GM12878 (cell line): Measurements from ENCODE around the gene NGFR. TPM values are rescaled to one million over a fixed set of nuclear protein-coding genes. Genes with fewer than 3 reads are reported as not detected.

Experiments used
- ATAC-seq: fragments of 200-7000 bp; cut with Tn5 transposase; 3 replicates; pipeline ENCODE4 v1.9.1; 2020; ENCODE audit warnings: mild to moderate bottlenecking, moderate library complexity
- BruUV-seq: library from RNA; stranded (reverse); fragments of 400-500 nt; replicated peaks from 2 replicates; lab custom pipeline; 2021; lab: Mats Ljungman, UMichigan
- CTCF ChIA-PET: fragments of 300-600 bp; sonication (Branson Sonifier 250); formaldehyde crosslinking; extraction: SDS; loops from one replicate; lab custom pipeline; 2021; ENCODE audit warnings: inconsistent platforms; lab: Yijun Ruan, JAX
- POLR2A ChIA-PET: fragments of 350-600 bp; formaldehyde crosslinking; extraction: SDS; loops from one replicate; lab custom pipeline; 2021; ENCODE audit warnings: inconsistent platforms; lab: Charles Lee
- RAD21 ChIA-PET: fragments of 300-600 bp; sonication (Branson Sonifier 250); formaldehyde crosslinking; loops from one replicate; lab custom pipeline; 2023; ENCODE audit warnings: antibody characterized with exemption; ENCODE audit not compliant: unreplicated experiment; lab: Charles Lee
- SMC1A ChIA-PET: fragments of 300-600 bp; sonication (Branson Sonifier 250); formaldehyde crosslinking; loops from one replicate; lab custom pipeline; 2023; ENCODE audit not compliant: unreplicated experiment, uncharacterized antibody; lab: Charles Lee
- DNase-seq: peaks from one replicate; pipeline ENCODE4 v3.0.0-alpha.2; 2011; ENCODE audit warnings: low read depth, low spot score
- FAIRE-seq: peaks from 3 replicates; lab custom pipeline; 2011; peaks lifted over from hg19 to GRCh38; lab: Jason Lieb, UNC
- H2AFZ ChIP-seq: 2 replicates; pipeline ENCODE4 v1.6.0; 2011; ENCODE audit warnings: low read depth, low read length, control low read depth; ENCODE audit not compliant: control insufficient read depth
- H3K27ac ChIP-seq: 2 replicates; pipeline ENCODE4 v1.5.1; 2011; ENCODE audit warnings: control low read depth; ENCODE audit not compliant: control insufficient read depth, insufficient read depth
- H3K27me3 ChIP-seq, 2 experiments: replicated peaks in 1 of 2; 2 replicates each; pipeline versions ENCODE4 v1.6.0 to v1.6.1; 2011; ENCODE audit warnings: low read length in 1 of 2; ENCODE audit not compliant: control insufficient read depth in 2 of 2, insufficient read depth in 2 of 2
- H3K36me3 ChIP-seq, 2 experiments: 2 replicates each; pipeline ENCODE4 v1.5.1; 2011; ENCODE audit warnings: low read length in 1 of 2; ENCODE audit not compliant: control insufficient read depth in 2 of 2, insufficient read depth in 2 of 2
- H3K4me1 ChIP-seq: 2 replicates; pipeline ENCODE4 v1.6.1; 2011; ENCODE audit warnings: mild to moderate bottlenecking, low read length, moderate library complexity, mixed read lengths; ENCODE audit not compliant: control insufficient read depth, insufficient read depth
- H3K4me2 ChIP-seq: 2 replicates; pipeline ENCODE4 v1.6.0; 2011; ENCODE audit warnings: control low read depth; ENCODE audit not compliant: control insufficient read depth, insufficient read depth
- H3K4me3 ChIP-seq: fragments of 200-600 bp; sonication (generic); 2 replicates; pipeline ENCODE4 v1.5.1; 2016
- H3K79me2 ChIP-seq: 2 replicates; pipeline ENCODE4 v1.6.0; 2011; ENCODE audit warnings: low read length; ENCODE audit not compliant: control insufficient read depth, insufficient read depth
- H3K9ac ChIP-seq: 2 replicates; pipeline ENCODE4 v1.8.0; 2011; ENCODE audit warnings: low read length, control low read depth, mixed read lengths; ENCODE audit not compliant: control insufficient read depth, insufficient read depth
- H3K9me3 ChIP-seq: replicated peaks from 3 replicates; pipeline ENCODE4 v1.5.1; 2011; ENCODE audit warnings: mild to moderate bottlenecking, low read length; ENCODE audit not compliant: control insufficient read depth, insufficient read depth
- H4K20me1 ChIP-seq: 2 replicates; pipeline ENCODE4 v1.6.0; 2011; ENCODE audit not compliant: control insufficient read depth, insufficient read depth
- HDAC6 ChIP-seq: fragments of 200-600 bp; sonication (generic); IDR thresholded peaks from one replicate; pipeline ENCODE4 v1.8.0; 2017; ENCODE audit warnings: antibody characterized with exemption; ENCODE audit not compliant: unreplicated experiment
- MEF2B ChIP-seq: fragments of 450-650 bp; IDR thresholded peaks from 2 replicates; pipeline ENCODE4 v1.6.1; 2018; ENCODE audit warnings: mild to moderate bottlenecking, moderate library complexity; ENCODE audit not compliant: partially characterized antibody, poor library complexity, severe bottlenecking
- NR2C1 ChIP-seq: fragments of 450-650 bp; IDR thresholded peaks from 2 replicates; pipeline ENCODE4 v1.6.1; 2017; ENCODE audit warnings: antibody characterized with exemption, mild to moderate bottlenecking, moderate library complexity
- SRF ChIP-seq, 2 experiments: IDR thresholded peaks; 2 replicates each; pipeline ENCODE4 v1.6.1; 2011; ENCODE audit warnings: low read depth in 2 of 2, low read length in 2 of 2, mild to moderate bottlenecking in 1 of 2, moderate library complexity in 1 of 2
- TCF12 ChIP-seq: IDR thresholded peaks from 2 replicates; pipeline ENCODE4 v1.6.1; 2011; ENCODE audit warnings: low read depth, mild to moderate bottlenecking, low read length
- WGBS: methylation state at CpG from one replicate; pipeline ENCODE4 v1.1.6; 2016; ENCODE audit warnings: low lambda C conversion rate; ENCODE audit not compliant: insufficient replicate concordance, insufficient coverage; ENCODE audit errors: missing lambda C conversion rate; 5-methylcytosine and 5-hydroxymethylcytosine counted together
- in situ Hi-C: fragments of 300-500 bp; cut with MboI; formaldehyde crosslinking; loops from 9 replicates; pipeline ENCODE4 v1.14.3; 2018; ENCODE audit warnings: mixed read lengths
- intact Hi-C: fragments of 100-400 bp; cut with micrococcal nuclease; formaldehyde crosslinking; loops from one replicate; pipeline ENCODE4 v1.14.2; 2022; ENCODE audit not compliant: unreplicated experiment
- polyA plus RNA-seq, 11 experiments: library from polyadenylated mRNA; depleted of rRNA in 4 of 11; unstranded in 6 of 11; stranded (reverse) in 5 of 11; fragments of >200 nt; fragmentation: Nextera tagmentation in 4 of 11; fragmentation: Illumina TruSeq in 1 of 11; extraction: Ambion mirVana in 4 of 11; extraction: Trizol in 1 of 11; gene quantifications; 1 replicate in 1 of 11; 2 replicates in 10 of 11; pipeline versions ENCODE4 v1.2.1 to v1.2.3, GENCODE V29; 2011 to 2016; ENCODE audit warnings: inconsistent platforms in 2 of 11, missing spikeins in 2 of 11, low read depth in 1 of 11
- total RNA-seq, 4 experiments: library from RNA; depleted of rRNA in 3 of 4; stranded (reverse); fragments of >200 nt in 3 of 4; fragmentation: Illumina TruSeq in 1 of 4; extraction: Trizol in 1 of 4; gene quantifications; 2 replicates each; pipeline versions ENCODE4 v1.2.1 to v1.2.3, GENCODE V29; 2013 to 2021
- TF ChIP-seq, protein P1 (sequence below): IDR thresholded peaks from 2 replicates; pipeline ENCODE4 v1.6.1; 2011; ENCODE audit warnings: low read depth, mild to moderate bottlenecking, low read length, moderate library complexity, borderline replicate concordance; ENCODE audit errors: extremely low read depth
- TF ChIP-seq, protein P2 (sequence below): fragments of 450-650 bp; IDR thresholded peaks from 2 replicates; pipeline ENCODE4 v1.6.1; 2016; ENCODE audit warnings: mild to moderate bottlenecking

NGFR gene
- total and polyA plus RNA-seq, 10 of the 15 experiments (the other 5 are each of a cell fraction or from before 2014, with no cell fraction given) = 0.05 to 0.28 (median 0.08) TPM; not detected in 1

GRCh38 chr17:49488612-49489011 lies 6.5 kb upstream of the NGFR start:
- ChIA-PET SMC1A (no interaction called here), POLR2A (no interaction called here), RAD21 (no interaction called here), CTCF (interaction anchor here (1.4 kb wide), 2 partner anchors 68 to 69 kb away, joined by 4 read pairs; no protein-coding TSS in a partner anchor)
- WGBS = 7% methylated on average over 8 of the region's 8 CpGs
- Histone ChIP-seq H3K36me3 (no peaks in the 10 kb centered on the region), H2AFZ (no peak overlapping the region), H3K9ac (no peak overlapping the region), H3K79me2 (no peaks in the 10 kb centered on the region), H3K9me3 (no peaks in the 10 kb centered on the region), H3K4me3 (no peak overlapping the region), H3K4me1 (peaks cover 7% of the 10 kb centered on the region; the same call in 1 of the 2 replicates), H3K27me3 (peaks cover 5 to 11% of the 10 kb centered on the region in 2 experiments; a peak in 3 of 4 replicates), H3K27ac (no peak overlapping the region), H4K20me1 (no peaks in the 10 kb centered on the region), H3K4me2 (no peak overlapping the region)
- no TSS peak for BruUV-seq
- TF ChIP-seq SRF (IDR thresholded peaks at IDR 0.05; ENCODE audit: low read depth in 2 of 2, low read length in 2 of 2) (no peak), NR2C1 (no peak), MEF2B (no peak), TCF12 (no peak), HDAC6 (no peak)
- TF ChIP-seq, protein P1, sequence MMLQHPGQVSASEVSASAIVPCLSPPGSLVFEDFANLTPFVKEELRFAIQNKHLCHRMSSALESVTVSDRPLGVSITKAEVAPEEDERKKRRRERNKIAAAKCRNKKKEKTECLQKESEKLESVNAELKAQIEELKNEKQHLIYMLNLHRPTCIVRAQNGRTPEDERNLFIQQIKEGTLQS = no peak
- in situ Hi-C loops = no loop called here
- DNase-seq (no peak), ATAC-seq (no peak), FAIRE-seq (no peak)
- intact Hi-C loops = no loop called here

GRCh38 chr17:49489348-49489747 lies 5.7 kb upstream of the NGFR start:
- no peaks in the 10 kb centered on the region for H3K36me3 ChIP-seq
- H3K4me3 ChIP-seq = no peak overlapping the region
- no peaks in the 10 kb centered on the region for H3K9me3 ChIP-seq
- DNase-seq (no peak), FAIRE-seq (no peak), ATAC-seq (no peak)
- RAD21 ChIA-PET = no interaction called here
- no peak overlapping the region for H2AFZ ChIP-seq
- H3K4me2 ChIP-seq = no peak overlapping the region
- TF ChIP-seq, protein P2, sequence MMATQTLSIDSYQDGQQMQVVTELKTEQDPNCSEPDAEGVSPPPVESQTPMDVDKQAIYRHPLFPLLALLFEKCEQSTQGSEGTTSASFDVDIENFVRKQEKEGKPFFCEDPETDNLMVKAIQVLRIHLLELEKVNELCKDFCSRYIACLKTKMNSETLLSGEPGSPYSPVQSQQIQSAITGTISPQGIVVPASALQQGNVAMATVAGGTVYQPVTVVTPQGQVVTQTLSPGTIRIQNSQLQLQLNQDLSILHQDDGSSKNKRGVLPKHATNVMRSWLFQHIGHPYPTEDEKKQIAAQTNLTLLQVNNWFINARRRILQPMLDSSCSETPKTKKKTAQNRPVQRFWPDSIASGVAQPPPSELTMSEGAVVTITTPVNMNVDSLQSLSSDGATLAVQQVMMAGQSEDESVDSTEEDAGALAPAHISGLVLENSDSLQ = no peak
- no TSS peak for BruUV-seq
- H3K27ac ChIP-seq = no peak overlapping the region
- no peak overlapping the region for H3K9ac ChIP-seq
- intact Hi-C loops (no loop called here), in situ Hi-C loops (no loop called here)
- H3K4me1 ChIP-seq = peaks cover 7% of the 10 kb centered on the region; the same call in 1 of the 2 replicates
- no peaks in the 10 kb centered on the region for H3K79me2 ChIP-seq
- no peaks in the 10 kb centered on the region for H4K20me1 ChIP-seq
- CTCF ChIA-PET = interaction anchor here (1.4 kb wide), 1 partner anchor 68 kb away, joined by 4 read pairs; no protein-coding TSS in a partner anchor
- WGBS = 36% methylated on average over 4 of the region's 4 CpGs
- peaks cover 6 to 12% of the 10 kb centered on the region in 2 experiments; a peak in 3 of 4 replicates for H3K27me3 ChIP-seq
- SMC1A ChIA-PET = no interaction called here
- POLR2A ChIA-PET = no interaction called here
